Midbrain (tissue), 1 donor: ENCODE measurements around the gene ASCC1.
"Not testable (repeated sequence)": the region's sequence is repeated elsewhere in the genome, so short reads cannot be mapped to it uniquely, and the experiment has no call there.

ENCODE experiments used
- DNase-seq: peaks from one replicate; lab custom pipeline; 2025; lab: John Stamatoyannopoulos, UW

ASCC1 gene

GRCh38 chr10:72124989-72125388 is 91.1 kb downstream of the ASCC1 start:
- peak; percentile 24 for DNase-seq

- no peak for DNase-seq
These were observed 91.7 kb downstream of the ASCC1 start for GRCh38 chr10:72124381-72124780.

DNA sequence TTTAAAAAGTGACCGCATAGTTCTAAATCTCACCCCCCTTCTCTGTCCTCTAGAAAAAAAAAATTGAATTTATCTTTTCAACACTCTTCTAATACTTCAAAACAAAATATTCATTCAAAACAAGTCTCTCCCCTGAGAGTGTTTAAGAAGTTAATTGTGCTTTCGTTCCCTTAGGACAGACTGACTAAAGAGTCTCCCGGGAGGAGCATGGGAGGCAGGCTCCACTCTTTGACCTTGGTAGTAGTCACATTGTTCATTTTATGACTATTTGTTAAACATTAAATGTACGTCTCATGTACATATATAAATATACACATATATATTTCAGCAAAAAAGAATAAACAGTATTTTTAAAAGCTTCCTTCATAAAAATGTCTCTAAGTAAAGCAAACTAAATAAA is 92.5 kb downstream of the ASCC1 start:
- DNase-seq: no peak

- no peak for DNase-seq
These were observed 93.9 kb downstream of the ASCC1 start for GRCh38 chr10:72122221-72122620.

DNA sequence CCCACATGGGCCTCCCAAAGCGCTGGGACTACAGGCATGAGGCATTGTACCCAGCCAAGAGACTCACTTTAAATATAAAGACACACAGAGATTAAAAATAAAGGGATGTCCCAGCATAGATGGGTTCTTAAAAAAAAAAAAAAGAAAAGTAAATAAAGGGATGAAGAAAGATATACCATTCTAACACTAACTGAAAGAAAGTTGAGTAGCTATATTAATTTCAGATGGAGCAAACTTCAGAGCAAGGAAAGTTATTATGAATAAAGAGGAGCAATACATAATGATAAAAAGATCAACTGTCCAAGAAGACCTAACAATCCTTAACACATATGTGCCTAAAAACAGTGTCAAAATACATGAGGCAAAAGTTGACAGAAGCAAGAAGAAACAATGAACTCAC is 94.7 kb downstream of the ASCC1 start:
- no peak for DNase-seq

DNA sequence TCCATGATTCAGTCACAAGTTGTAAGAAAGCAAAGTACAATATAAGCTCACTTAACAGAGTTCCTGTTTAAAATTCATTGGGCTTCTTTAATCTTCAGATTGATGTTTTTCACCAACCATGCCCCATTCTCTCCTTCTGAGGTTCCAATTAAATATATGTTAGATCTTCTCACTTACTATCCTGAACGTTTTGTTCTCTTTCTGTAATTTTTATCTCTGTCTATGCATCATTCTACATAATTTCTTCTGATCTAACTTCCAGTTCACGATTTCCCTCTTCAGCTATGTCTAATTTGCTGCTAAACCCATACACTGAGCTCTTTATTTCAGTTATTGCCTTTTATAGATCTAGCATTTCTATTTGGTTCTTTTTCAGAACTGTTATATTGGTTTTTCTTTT is 99.7 kb downstream of the ASCC1 start:
- no peak for DNase-seq

DNA sequence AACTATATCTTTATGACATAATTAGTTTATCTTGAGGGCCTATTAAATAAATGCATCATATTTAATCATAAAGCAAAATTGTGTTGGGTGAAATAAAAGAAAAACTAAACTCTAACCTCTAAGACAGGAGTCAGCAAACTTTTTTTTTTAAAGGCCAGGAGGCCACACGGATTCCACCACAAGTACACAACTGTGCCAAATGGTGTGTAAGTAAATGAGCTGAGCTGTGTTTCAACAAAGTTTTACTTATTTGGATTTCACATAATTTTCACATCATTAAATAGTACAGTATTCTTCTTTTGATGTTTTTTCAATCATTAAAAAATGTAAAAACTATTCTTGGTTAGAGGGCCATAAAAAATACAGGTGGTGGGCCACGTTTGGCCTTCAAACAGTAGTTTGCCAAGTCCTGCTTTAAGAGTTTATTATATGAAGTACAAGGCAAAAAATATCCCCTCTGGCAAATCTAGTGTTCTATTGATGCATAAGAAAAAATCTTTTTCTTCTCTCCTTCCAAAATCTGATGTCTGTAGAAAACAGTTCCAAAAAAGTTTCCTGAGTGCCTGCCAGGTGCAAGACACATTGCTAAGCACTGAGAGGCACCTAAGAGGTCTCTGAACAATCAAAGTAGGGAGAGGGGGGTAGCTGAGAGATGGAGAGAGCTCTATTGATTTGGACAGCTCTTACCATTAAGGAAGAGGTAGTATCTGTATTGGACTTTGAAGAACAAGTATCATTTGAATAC is 101.2 kb downstream of the ASCC1 start:
- no peak for DNase-seq

- no peak for DNase-seq
These were observed 105.2 kb downstream of the ASCC1 start for GRCh38 chr10:72110673-72111401.

GRCh38 chr10:72109636-72110157 is 106.4 kb downstream of the ASCC1 start:
- no peak for DNase-seq

DNA sequence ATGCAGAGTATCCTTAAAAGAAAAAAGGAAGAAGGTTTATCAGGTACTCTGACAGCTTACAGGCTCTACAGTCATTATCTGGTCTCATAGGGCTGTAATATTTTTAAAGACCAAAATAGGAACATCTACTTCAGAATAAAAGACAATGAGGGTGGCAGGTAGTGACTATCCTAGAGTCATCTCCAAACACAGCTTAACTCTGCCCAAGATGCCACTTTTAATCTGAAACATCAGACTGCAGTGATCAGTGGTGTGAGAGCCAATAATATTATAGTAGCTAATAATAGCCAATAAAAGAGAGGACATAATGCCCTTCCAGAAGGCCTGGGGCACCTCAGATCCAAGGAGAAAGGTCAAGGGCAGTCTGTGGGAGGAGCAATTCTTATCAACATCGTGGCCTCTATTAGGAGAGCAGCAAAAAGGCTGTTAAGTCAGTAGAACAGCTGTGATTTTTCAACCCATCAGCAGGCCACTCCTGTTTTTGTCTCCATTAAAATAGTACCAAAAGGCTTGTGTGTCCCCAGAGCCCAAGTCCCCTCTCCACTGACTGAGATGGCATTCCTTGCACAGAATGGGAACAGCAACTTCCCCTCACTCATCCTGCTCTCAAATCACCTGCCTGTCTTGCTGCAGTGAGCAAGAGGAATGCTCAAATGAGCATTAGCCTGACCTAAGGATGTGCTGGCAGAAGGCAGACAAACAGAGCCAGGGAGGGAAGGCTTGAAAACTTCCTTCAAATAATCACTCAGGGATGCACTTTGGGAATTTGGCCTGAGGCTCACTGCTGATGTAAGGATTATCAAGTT is 107.0 kb downstream of the ASCC1 start:
- no peak for DNase-seq

GRCh38 chr10:72108004-72108370 is 108.1 kb downstream of the ASCC1 start:
- DNase-seq: not testable (repeated sequence)

GRCh38 chr10:72107325-72108003 is 108.6 kb downstream of the ASCC1 start:
- DNase-seq: no peak

GRCh38 chr10:72106896-72107295 is 109.2 kb downstream of the ASCC1 start:
- no peak for DNase-seq

GRCh38 chr10:72106154-72106849 is 109.8 kb downstream of the ASCC1 start:
- no peak for DNase-seq

DNA sequence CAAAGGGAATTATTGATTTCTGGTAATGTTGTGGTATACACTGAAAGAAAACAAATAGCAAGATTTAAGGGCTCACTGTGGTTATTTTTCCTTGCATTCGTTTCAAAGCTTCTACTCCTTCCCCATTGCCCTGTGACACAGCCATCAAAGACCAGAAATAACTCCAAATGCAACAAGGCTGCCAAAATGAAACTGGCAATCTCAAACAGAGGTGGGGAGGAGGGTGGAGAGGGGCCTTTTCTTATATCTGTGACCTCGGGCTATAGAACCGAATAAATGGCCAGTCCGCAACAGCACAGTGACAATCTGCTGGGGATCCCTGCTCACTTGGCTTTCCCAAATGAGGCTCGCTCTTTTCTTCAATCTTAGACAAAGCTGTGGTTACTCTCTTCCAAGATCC is 110.4 kb downstream of the ASCC1 start:
- no peak for DNase-seq

DNA sequence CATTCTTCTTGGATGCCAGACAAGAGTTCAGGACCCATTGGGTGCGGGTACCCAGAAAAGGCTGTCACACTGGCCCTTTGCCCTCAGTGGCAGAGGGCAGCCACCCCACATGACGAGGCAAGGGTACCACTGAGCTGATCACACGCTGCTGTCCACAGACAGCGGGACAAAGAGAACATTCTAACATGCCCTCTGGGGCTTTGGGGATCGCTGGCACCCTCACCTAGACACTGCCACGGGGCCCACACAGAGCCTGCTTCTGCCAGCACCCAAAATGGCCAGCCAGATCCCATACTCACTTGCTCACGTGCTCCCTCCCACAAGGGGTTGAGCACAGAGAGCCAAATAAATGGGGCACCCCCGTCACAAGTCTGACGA is 111.0 kb downstream of the ASCC1 start:
- DNase-seq: no peak

- no peak for DNase-seq
These were observed 111.5 kb downstream of the ASCC1 start for GRCh38 chr10:72104472-72105097.

GRCh38 chr10:72099600-72099921 is 116.5 kb downstream of the ASCC1 start:
- DNase-seq: no peak

- DNase-seq: no peak
These were observed 117.1 kb downstream of the ASCC1 start for GRCh38 chr10:72098836-72099599.

GRCh38 chr10:72098301-72098835 is 117.7 kb downstream of the ASCC1 start:
- DNase-seq: no peak
